HL-60 (cell line): ENCODE data around the gene TNRC6C.

ENCODE experiments used
- CTCF ChIP-seq: IDR thresholded peaks from one replicate; pipeline ENCODE4 v1.5.1; 2011; ENCODE audit warnings: low read length, control low read depth, inconsistent platforms; ENCODE audit not compliant: insufficient read depth
- POLR2AphosphoS5 ChIP-seq: IDR thresholded peaks from 2 replicates; pipeline ENCODE4 v1.6.1; 2012; ENCODE audit warnings: low read depth
- REST ChIP-seq: IDR thresholded peaks from 2 replicates; pipeline ENCODE4 v1.6.1; 2012; ENCODE audit warnings: low read depth; ENCODE audit not compliant: insufficient replicate concordance
- SPI1 ChIP-seq: IDR thresholded peaks from 2 replicates; pipeline ENCODE4 v1.6.1; 2012; ENCODE audit warnings: low read depth, mild to moderate bottlenecking, borderline replicate concordance

- TF ChIP-seq SPI1, result no peak
- TF ChIP-seq CTCF, result no peak
- TF ChIP-seq POLR2AphosphoS5, result no peak
- TF ChIP-seq REST, result no peak
These were observed 111.2 kb downstream of the TNRC6C start for GRCh38 chr17:78069695-78070094.
